GM21825 (cell line): ENCODE data around the gene GRB10.
"Not testable (repeated sequence)": the region's sequence is repeated elsewhere in the genome, so short reads cannot be mapped to it uniquely, and the experiment has no call there.

Experiments
- ATAC-seq: cut with Tn5 transposase; IDR thresholded peaks from one replicate; pipeline ENCODE4 v1.9.1; 2021; ENCODE audit warnings: mild to moderate bottlenecking, moderate library complexity; ENCODE audit not compliant: unreplicated experiment

The GRB10 gene

GRCh38 chr7:50745336-50745735 lies 37.4 kb downstream of the GRB10 start:
- no peak for ATAC-seq

- no peak for ATAC-seq
Observed at GRCh38 chr7:50743893-50744292, 38.8 kb downstream of the GRB10 start.

GRCh38 chr7:50743016-50743415 lies 39.7 kb downstream of the GRB10 start:
- ATAC-seq, result no peak

- no peak for ATAC-seq
Observed at GRCh38 chr7:50742401-50742800, 40.3 kb downstream of the GRB10 start.

- ATAC-seq, result no peak
Observed at GRCh38 chr7:50739744-50740435, 42.8 kb downstream of the GRB10 start.

- no peak for ATAC-seq
Observed at GRCh38 chr7:50738932-50739331, 43.8 kb downstream of the GRB10 start.

- not testable (repeated sequence) for ATAC-seq
Observed at GRCh38 chr7:50735836-50736235, 46.9 kb downstream of the GRB10 start.

GRCh38 chr7:50735333-50735732 lies 47.4 kb downstream of the GRB10 start:
- no peak for ATAC-seq

GRCh38 chr7:50734246-50734645 lies 48.5 kb downstream of the GRB10 start:
- ATAC-seq, result no peak

- no peak for ATAC-seq
Observed at GRCh38 chr7:50733552-50733951, 49.1 kb downstream of the GRB10 start.

- no peak for ATAC-seq
Observed at GRCh38 chr7:50731703-50732582, 50.8 kb downstream of the GRB10 start.

- ATAC-seq, result no peak
Observed at GRCh38 chr7:50730446-50731400, 52.0 kb downstream of the GRB10 start.

- no peak for ATAC-seq
Observed at GRCh38 chr7:50729962-50730361, 52.7 kb downstream of the GRB10 start.

GRCh38 chr7:50728184-50728583 lies 54.5 kb downstream of the GRB10 start:
- no peak for ATAC-seq

- no peak for ATAC-seq
Observed at GRCh38 chr7:50727711-50728110, 55.0 kb downstream of the GRB10 start.

- no peak for ATAC-seq
Observed at GRCh38 chr7:50727072-50727471, 55.6 kb downstream of the GRB10 start.

GRCh38 chr7:50725774-50726173 lies 56.9 kb downstream of the GRB10 start:
- no peak for ATAC-seq

GRCh38 chr7:50724526-50725520 lies 57.9 kb downstream of the GRB10 start:
- ATAC-seq, result no peak

- no peak for ATAC-seq
Observed at GRCh38 chr7:50723888-50724287, 58.8 kb downstream of the GRB10 start.

GRCh38 chr7:50723173-50723572 lies 59.5 kb downstream of the GRB10 start:
- ATAC-seq, result no peak
